Small intestine (tissue), 7 donors: ENCODE measurements around the gene KRTAP5-6. TPM values are rescaled to one million over a fixed set of nuclear protein-coding genes. Genes with fewer than 3 reads are reported as not detected.
A peak's percentile ranks its signal among the peaks of the same experiment; 100 is the strongest.

Source experiments
- DNase-seq, 2 donors: peaks; one replicate each; pipeline versions ENCODE4 v3.0.0 to v3.0.0-alpha.2; 2013
- FAIRE-seq: peaks from 2 replicates; lab custom pipeline; 2012; peaks lifted over from hg19 to GRCh38; lab: Jason Lieb, UNC
- H3K27ac ChIP-seq, 3 donors: one replicate each; pipeline ENCODE4 v1.5.1; 2013; ENCODE audit warnings: low read length in 2 of 3, mild to moderate bottlenecking in 2 of 3, control low read depth in 1 of 3, inconsistent platforms in 1 of 3, low read depth in 1 of 3, moderate library complexity in 1 of 3
- H3K27me3 ChIP-seq, 3 donors: one replicate each; pipeline ENCODE4 v1.6.1; 2013; ENCODE audit warnings: low read length in 3 of 3, inconsistent platforms in 1 of 3; ENCODE audit not compliant: control insufficient read depth in 3 of 3, insufficient read depth in 3 of 3
- H3K36me3 ChIP-seq, 3 donors: one replicate each; pipeline ENCODE4 v1.6.1; 2013; ENCODE audit warnings: low read length in 3 of 3, inconsistent platforms in 1 of 3, low read depth in 1 of 3, mild to moderate bottlenecking in 1 of 3, moderate library complexity in 1 of 3; ENCODE audit not compliant: control insufficient read depth in 3 of 3, insufficient read depth in 2 of 3
- H3K4me1 ChIP-seq, 3 donors: one replicate each; pipeline ENCODE4 v1.6.1; 2013; ENCODE audit warnings: low read length in 2 of 3, inconsistent platforms in 1 of 3, low read depth in 1 of 3, mild to moderate bottlenecking in 1 of 3, moderate library complexity in 1 of 3; ENCODE audit not compliant: control insufficient read depth in 3 of 3, insufficient read depth in 2 of 3
- H3K4me3 ChIP-seq, 3 donors: one replicate each; pipeline ENCODE4 v1.5.1; 2013; ENCODE audit warnings: low read length in 3 of 3, control low read depth in 1 of 3, inconsistent platforms in 1 of 3, low read depth in 1 of 3, mild to moderate bottlenecking in 1 of 3, moderate library complexity in 1 of 3
- H3K9me3 ChIP-seq, 2 donors: one replicate each; pipeline ENCODE4 v1.6.1; 2013; ENCODE audit warnings: low read depth in 1 of 2, low read length in 1 of 2; ENCODE audit not compliant: control insufficient read depth in 2 of 2, insufficient read depth in 1 of 2
- whole genome bisulfite sequencing, 3 donors: extraction: QIAGEN DNeasy Blood & Tissue Kit; methylation state at CpG; one replicate each; pipeline ENCODE4 v1.1.7; 2013; 5-methylcytosine and 5-hydroxymethylcytosine counted together
- polyA plus RNA-seq, 4 donors: library from polyadenylated mRNA; stranded (reverse) in 3 of 4; unstranded in 1 of 4; fragments of 200-250 nt in 3 of 4; fragments of 120-200 nt in 1 of 4; gene quantifications; one replicate each; pipeline versions ENCODE4 v1.2.1 to v1.2.3, GENCODE V29; 2013
- donor health status: healthy with polysubstance abuse.
- donor health status: control.
- donor health status: control.
- donor health status: Bipolar disorder and iron deficiency.
- donor health status: healthy.

Gene KRTAP5-6
- polyA plus RNA-seq, 4 donors = not detected

- Histone ChIP-seq H3K4me3 (no peak overlapping the region), H3K27me3 (peaks cover 0 to 5% (median 4%) of the 10 kb centered on the region in 3 donors), H3K36me3 (no peaks in the 10 kb centered on the region), H3K4me1 (no peaks in the 10 kb centered on the region), H3K9me3 (peaks cover 0 to 10% of the 10 kb centered on the region in 2 donors), H3K27ac (no peak overlapping the region)
- no peak for DNase-seq
- no peak for FAIRE-seq
- WGBS, 3 donors = 58 to 75% (median 65%) methylated on average over 10 of the region's 10 CpGs
Observed at GRCh38 chr11:1701091-1701807, 4.3 kb downstream of the KRTAP5-6 start.

GRCh38 chr11:1702506-1702905 lies 5.5 kb downstream of the KRTAP5-6 start:
- H3K9me3 ChIP-seq = peaks cover 0 to 11% of the 10 kb centered on the region in 2 donors
- FAIRE-seq (no peak), DNase-seq (no peak)
- H3K36me3 ChIP-seq = no peaks in the 10 kb centered on the region
- 78 to 95% (median 88%) methylated on average over 10 of the region's 10 CpGs for WGBS, 3 donors
- H3K27me3 ChIP-seq = peaks cover 0 to 15% (median 4%) of the 10 kb centered on the region in 3 donors
- no peak overlapping the region for H3K4me3 ChIP-seq
- no peaks in the 10 kb centered on the region for H3K4me1 ChIP-seq
- no peak overlapping the region for H3K27ac ChIP-seq

DNA sequence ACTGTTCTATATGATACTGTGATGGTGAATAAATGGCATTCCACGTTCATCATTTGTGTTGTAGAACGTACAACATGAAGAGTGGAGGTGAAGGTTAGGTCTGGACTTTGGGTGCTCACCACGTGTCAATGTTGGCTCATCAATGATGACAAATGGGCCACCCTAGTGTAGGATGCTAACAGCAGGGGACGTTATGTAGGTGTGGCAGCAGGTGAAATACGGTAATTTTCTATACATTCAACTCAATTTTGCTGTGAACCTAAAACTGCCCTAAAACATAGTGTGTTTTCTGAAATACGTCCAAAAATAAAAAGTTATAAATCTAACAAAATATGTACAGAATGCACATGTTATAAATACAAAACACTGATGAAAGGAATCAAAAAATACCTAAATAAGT lies 6.2 kb downstream of the KRTAP5-6 start:
- Histone ChIP-seq H3K9me3 (peaks cover 0 to 11% of the 10 kb centered on the region in 2 donors), H3K36me3 (no peaks in the 10 kb centered on the region), H3K27ac (no peak overlapping the region), H3K27me3 (peaks cover 0 to 19% (median 4%) of the 10 kb centered on the region in 3 donors), H3K4me1 (no peaks in the 10 kb centered on the region), H3K4me3 (no peak overlapping the region)
- DNase-seq (no peak), FAIRE-seq (no peak)
- WGBS, 3 donors = 80 to 85% (median 84%) methylated on average over 6 of the region's 6 CpGs

DNA sequence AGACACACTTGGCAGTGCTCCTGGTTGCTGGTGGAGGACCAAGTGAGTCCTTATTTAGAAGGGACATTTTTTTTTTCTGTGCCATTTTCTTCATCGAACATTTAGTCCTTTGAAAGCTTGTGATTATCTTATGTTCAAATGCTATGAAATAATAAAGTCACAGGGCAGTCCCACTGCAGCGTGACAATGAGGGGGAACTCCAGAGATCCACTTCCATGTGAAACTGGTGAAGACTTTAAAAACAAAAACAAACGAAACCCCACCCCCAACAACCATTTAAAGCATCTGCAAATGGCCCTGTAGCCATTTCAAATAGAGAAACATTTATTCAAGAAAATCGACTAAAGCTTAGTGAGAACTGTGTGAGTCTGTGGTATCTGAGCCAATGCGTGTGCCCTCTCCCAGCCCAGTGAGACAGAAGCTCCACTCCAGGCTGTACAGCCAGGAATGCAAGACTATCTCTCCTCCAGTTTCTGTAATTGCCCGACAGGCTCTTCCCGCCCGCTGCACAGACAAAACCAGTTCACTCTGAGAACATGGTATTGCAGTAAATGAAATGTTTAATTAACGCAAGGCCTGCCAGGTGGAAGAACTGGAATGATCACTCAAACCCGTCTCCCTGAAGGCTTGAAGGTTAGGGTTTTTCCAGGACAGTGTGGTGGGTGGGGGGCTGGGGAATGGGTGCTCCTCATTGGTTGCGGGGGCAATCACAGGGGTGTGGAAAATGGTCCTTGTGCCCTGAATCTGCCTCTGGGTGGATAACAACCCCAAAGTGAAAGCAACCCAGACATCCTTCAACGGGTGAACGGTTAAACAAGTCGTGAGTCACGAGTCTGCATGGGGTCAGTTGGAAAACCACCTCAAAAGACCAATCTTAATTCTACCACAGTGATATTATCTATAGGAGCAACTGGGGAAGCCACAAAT lies 8.4 kb downstream of the KRTAP5-6 start:
- peaks cover 0 to 19% (median 4%) of the 10 kb centered on the region in 3 donors for H3K27me3 ChIP-seq

DNA sequence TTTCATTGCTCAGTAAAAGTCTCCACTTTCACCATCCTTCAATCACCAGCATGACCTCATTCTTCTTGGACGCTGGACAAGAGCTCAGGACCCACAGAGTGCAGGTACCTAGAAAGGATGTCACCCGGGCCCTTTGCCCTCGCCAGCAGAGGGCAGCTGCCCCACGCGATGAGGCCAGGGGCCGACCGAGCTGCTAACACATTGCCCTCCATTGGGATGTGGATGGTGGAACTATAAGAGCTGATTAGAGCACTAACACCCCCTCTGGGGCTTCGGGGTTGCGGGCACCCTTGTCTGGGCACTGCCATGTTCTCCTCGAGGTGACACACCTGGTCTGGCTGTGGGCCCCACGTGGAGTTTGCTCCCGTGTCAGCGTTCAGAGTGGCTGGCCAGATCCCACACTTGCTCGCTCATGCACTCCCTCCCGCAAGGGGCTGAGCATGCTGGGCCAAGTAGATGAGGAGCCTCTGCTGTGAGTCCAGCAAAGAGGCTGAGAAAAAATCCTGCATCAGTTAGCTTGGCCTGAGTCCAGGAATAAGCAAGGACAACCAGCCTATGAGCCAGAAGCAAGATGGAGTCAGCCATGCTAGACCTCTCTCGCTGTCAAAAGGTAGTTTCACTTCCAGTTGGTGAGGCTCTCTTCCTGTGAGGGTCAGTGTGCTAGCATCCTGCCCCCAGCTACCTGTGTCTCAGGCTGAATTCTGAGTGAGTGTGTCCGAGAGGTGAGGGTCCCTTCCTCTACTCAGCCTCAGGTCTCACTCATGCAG lies 9.8 kb downstream of the KRTAP5-6 start:
- 75 to 86% (median 80%) methylated on average over 17 of the region's 17 CpGs for WGBS, 3 donors
- Histone ChIP-seq H3K27ac (no peak overlapping the region), H3K9me3 (peaks cover 0 to 3% of the 10 kb centered on the region in 2 donors), H3K4me3 (no peak overlapping the region), H3K27me3 (peaks cover 0 to 17% (median 0%) of the 10 kb centered on the region in 3 donors), H3K36me3 (no peaks in the 10 kb centered on the region), H3K4me1 (no peaks in the 10 kb centered on the region)
- DNase-seq (peak in 1 of 2 donors; percentile 10), FAIRE-seq (no peak)

More for the DNA sequence above, 8.4 kb downstream of the KRTAP5-6 start:
- Histone ChIP-seq H3K36me3 (no peaks in the 10 kb centered on the region), H3K4me3 (no peak overlapping the region), H3K9me3 (peaks cover 0 to 11% of the 10 kb centered on the region in 2 donors), H3K4me1 (no peaks in the 10 kb centered on the region), H3K27ac (peak overlapping the region in 1 of 3 donors; percentile 8)
- FAIRE-seq (no peak), DNase-seq (no peak)
- 48 to 64% (median 48%) methylated on average over 15 of the region's 15 CpGs for WGBS, 3 donors

DNA sequence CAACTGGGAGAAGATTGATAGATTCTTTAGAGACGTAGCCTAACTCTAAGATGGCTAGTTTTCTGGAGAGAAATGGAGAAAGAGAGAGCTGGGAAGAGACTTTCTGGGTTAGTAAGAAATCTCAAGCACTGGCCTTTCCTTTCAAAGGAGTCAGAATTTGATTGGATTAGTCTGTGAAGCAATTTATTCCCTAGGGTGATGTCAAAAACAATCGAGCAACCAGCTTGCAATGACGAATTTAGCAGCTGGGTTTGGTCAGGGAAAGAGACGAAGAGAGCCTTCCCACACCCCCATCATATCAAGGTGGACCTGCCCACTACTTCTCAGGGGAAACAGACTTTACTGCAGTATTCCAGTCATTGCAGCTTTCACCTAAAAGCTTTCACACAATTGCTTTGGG lies 10.8 kb downstream of the KRTAP5-6 start:
- H3K4me1 ChIP-seq = no peaks in the 10 kb centered on the region
- FAIRE-seq (no peak), DNase-seq (no peak)
- peaks cover 0 to 17% (median 0%) of the 10 kb centered on the region in 3 donors for H3K27me3 ChIP-seq
- H3K4me3 ChIP-seq = no peak overlapping the region
- 24 to 43% (median 32%) methylated on average over 4 of the region's 4 CpGs for WGBS, 3 donors
- H3K27ac ChIP-seq = no peak overlapping the region
- H3K9me3 ChIP-seq = peaks cover 0 to 3% of the 10 kb centered on the region in 2 donors
- no peaks in the 10 kb centered on the region for H3K36me3 ChIP-seq

DNA sequence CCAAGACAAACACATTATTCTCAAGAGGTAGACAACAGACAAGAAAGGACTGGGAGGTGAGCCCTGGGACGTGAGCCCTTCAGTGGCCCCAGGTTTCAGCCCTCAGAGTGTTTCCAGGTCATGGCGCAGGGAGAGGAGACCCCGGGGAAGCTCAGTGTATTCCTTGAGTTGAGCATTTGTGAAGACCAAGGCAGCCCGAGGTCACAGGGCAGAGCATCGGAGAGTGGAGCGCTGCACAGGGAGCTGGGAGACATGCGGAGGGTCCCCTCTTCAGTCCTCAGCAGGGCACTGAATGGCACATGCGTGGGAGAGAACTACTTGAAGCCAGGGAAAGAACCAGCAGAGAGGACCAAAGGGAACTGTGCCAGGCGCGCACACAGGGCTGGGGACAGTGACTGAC lies 11.7 kb downstream of the KRTAP5-6 start:
- peaks cover 0 to 17% (median 0%) of the 10 kb centered on the region in 3 donors for H3K27me3 ChIP-seq
- no peak for FAIRE-seq
- DNase-seq = no peak
- H3K4me3 ChIP-seq = no peak overlapping the region
- H3K9me3 ChIP-seq = peaks cover 0 to 3% of the 10 kb centered on the region in 2 donors
- 88 to 91% (median 89%) methylated on average over 10 of the region's 10 CpGs for WGBS, 3 donors
- no peaks in the 10 kb centered on the region for H3K4me1 ChIP-seq
- H3K36me3 ChIP-seq = no peaks in the 10 kb centered on the region
- H3K27ac ChIP-seq = no peak overlapping the region
